ENCODE measurements around the gene DNMT3A. TPM values are rescaled to one million over a fixed set of nuclear protein-coding genes. Genes with fewer than 3 reads are reported as not detected.

The DNMT3A gene
- total and polyA plus RNA-seq, 7 donors, result 4.4 to 30.2 (median 18.1) TPM

- intact Hi-C loops (cut with DNase I), result loop anchor here (5.0 kb wide), 1 partner anchor 35 kb away; the partner anchor contains the start of gene DNMT3A
- no peak overlapping the region for H3K4me3 ChIP-seq
- H3K36me3 ChIP-seq, result peaks cover 0 to 14% (median 0%) of the 10 kb centered on the region in 4 donors
- 76 to 84% methylated on average over 6 of the region's 6 CpGs for WGBS, 2 donors
- peak overlapping the region in 3 of 4 donors; percentile 8 to 42 (median 34) for H3K27ac ChIP-seq
- H3K9me3 ChIP-seq, result no peaks in the 10 kb centered on the region
- peaks cover 0 to 100% (median 86%) of the 10 kb centered on the region in 4 donors for H3K4me1 ChIP-seq
- DNase-seq, result no peak
- TF ChIP-seq POLR2A (IDR thresholded peaks at IDR 0.05) (no peak), CTCF (IDR thresholded peaks at IDR 0.05) (no peak), EP300 (IDR thresholded peaks at IDR 0.05) (no peak), POLR2AphosphoS5 (IDR thresholded peaks at IDR 0.05) (no peak)
- H3K27me3 ChIP-seq, result no peaks in the 10 kb centered on the region
These were observed 34.9 kb downstream of the DNMT3A start for GRCh38 chr2:25306777-25307368.

GRCh38 chr2:25305775-25306174 is 36.0 kb downstream of the DNMT3A start:
- no peaks in the 10 kb centered on the region for H3K27me3 ChIP-seq
- H3K4me1 ChIP-seq, result peaks cover 0 to 95% (median 82%) of the 10 kb centered on the region in 4 donors
- peak overlapping the region in 3 of 4 donors; percentile 34 to 42 (median 42) for H3K27ac ChIP-seq
- intact Hi-C loops (cut with DNase I), result loop anchor here (5.0 kb wide), 1 partner anchor 37 kb away; the partner anchor contains the start of gene DNMT3A
- H3K4me3 ChIP-seq, result no peak overlapping the region
- TF ChIP-seq CTCF (IDR thresholded peaks at IDR 0.05), result no peak
- no peak for TF ChIP-seq EP300 (IDR thresholded peaks at IDR 0.05)
- TF ChIP-seq POLR2A (IDR thresholded peaks at IDR 0.05), result no peak
- TF ChIP-seq POLR2AphosphoS5 (IDR thresholded peaks at IDR 0.05), result no peak
- 91 to 92% methylated on average over 10 of the region's 10 CpGs for WGBS, 2 donors
- peaks cover 0 to 14% (median 0%) of the 10 kb centered on the region in 4 donors for H3K36me3 ChIP-seq
- no peaks in the 10 kb centered on the region for H3K9me3 ChIP-seq
- DNase-seq, result no peak

GRCh38 chr2:25304826-25305596 is 36.7 kb downstream of the DNMT3A start:
- Histone ChIP-seq H3K9me3 (no peaks in the 10 kb centered on the region), H3K4me3 (no peak overlapping the region), H3K27me3 (no peaks in the 10 kb centered on the region), H3K27ac (peak overlapping the region in 3 of 4 donors; percentile 34 to 42 (median 42)), H3K4me1 (peaks cover 0 to 87% (median 74%) of the 10 kb centered on the region in 4 donors), H3K36me3 (peaks cover 0 to 16% (median 1%) of the 10 kb centered on the region in 4 donors)
- intact Hi-C loops (cut with DNase I), result loop anchor here (5.0 kb wide), 1 partner anchor 37 kb away; the partner anchor contains the start of gene DNMT3A
- no peak for DNase-seq
- 84 to 89% methylated on average over 16 of the region's 16 CpGs for WGBS, 2 donors
- TF ChIP-seq POLR2A (IDR thresholded peaks at IDR 0.05) (no peak), EP300 (IDR thresholded peaks at IDR 0.05) (no peak), CTCF (IDR thresholded peaks at IDR 0.05) (no peak), POLR2AphosphoS5 (IDR thresholded peaks at IDR 0.05) (no peak)

GRCh38 chr2:25304321-25304720 is 37.4 kb downstream of the DNMT3A start:
- no peak overlapping the region for H3K27ac ChIP-seq
- intact Hi-C loops (cut with DNase I), result no loop called here
- H3K9me3 ChIP-seq, result no peaks in the 10 kb centered on the region
- WGBS, 2 donors, result 84 to 92% methylated on average over 15 of the region's 15 CpGs
- H3K4me1 ChIP-seq, result peaks cover 0 to 80% (median 68%) of the 10 kb centered on the region in 4 donors
- no peak overlapping the region for H3K4me3 ChIP-seq
- H3K36me3 ChIP-seq, result peaks cover 0 to 23% (median 7%) of the 10 kb centered on the region in 4 donors
- TF ChIP-seq POLR2A (IDR thresholded peaks at IDR 0.05) (no peak), POLR2AphosphoS5 (IDR thresholded peaks at IDR 0.05) (no peak), EP300 (IDR thresholded peaks at IDR 0.05) (no peak), CTCF (IDR thresholded peaks at IDR 0.05) (no peak)
- H3K27me3 ChIP-seq, result no peaks in the 10 kb centered on the region
- DNase-seq, result no peak

All from sigmoid colon (tissue), 7 donors.